PC-9 (cell line): Measurements from ENCODE around the gene FCHO2. TPM values are rescaled to one million over a fixed set of nuclear protein-coding genes. Genes with fewer than 3 reads are reported as not detected.

Experiments used
- BruUV-seq: library from RNA; stranded (reverse); fragments of 400-500 nt; replicated peaks from 2 replicates; lab custom pipeline; 2021; lab: Mats Ljungman, UMichigan
- CTCF ChIA-PET: fragments of 300-600 bp; sonication (Branson Sonifier 250); formaldehyde crosslinking; loops from one replicate; lab custom pipeline; 2022; ENCODE audit warnings: antibody characterized with exemption; lab: Charles Lee
- POLR2A ChIA-PET: fragments of 300-600 bp; sonication (Branson Sonifier 250); formaldehyde crosslinking; loops from one replicate; lab custom pipeline; 2022; ENCODE audit warnings: antibody characterized with exemption; ENCODE audit not compliant: unreplicated experiment; lab: Charles Lee
- DNase-seq, 2 experiments: peaks; one replicate each; pipeline versions ENCODE4 v3.0.0 to v3.0.0-alpha.2; 2015 to 2022; ENCODE audit warnings: mixed read lengths in 1 of 2
- H2AFZ ChIP-seq: fragments of 200-600 bp; sonication (generic); 2 replicates; pipeline ENCODE4 v1.8.1; 2017; ENCODE audit warnings: antibody characterized with exemption
- H3F3A ChIP-seq: fragments of 200-600 bp; sonication (generic); 2 replicates; pipeline ENCODE4 v1.8.1; 2017; ENCODE audit warnings: antibody characterized with exemption, mild to moderate bottlenecking, low read depth; ENCODE audit not compliant: insufficient read depth
- H3K27ac ChIP-seq: fragments of 200-600 bp; sonication (generic); 2 replicates; pipeline ENCODE4 v1.6.1; 2016; ENCODE audit warnings: mixed run types
- H3K27me3 ChIP-seq: fragments of 200-600 bp; sonication (generic); 2 replicates; pipeline ENCODE4 v1.6.1; 2016; ENCODE audit warnings: low read depth, mixed run types; ENCODE audit not compliant: insufficient read depth
- H3K36me3 ChIP-seq: fragments of 200-600 bp; sonication (generic); 2 replicates; pipeline ENCODE4 v1.6.1; 2016; ENCODE audit warnings: low read depth, mixed run types
- H3K4me1 ChIP-seq: fragments of 200-600 bp; sonication (generic); replicated peaks from 2 replicates; pipeline ENCODE4 v1.6.1; 2016; ENCODE audit warnings: mixed run types; ENCODE audit not compliant: insufficient read depth
- H3K4me2 ChIP-seq: fragments of 200-600 bp; sonication (generic); 2 replicates; pipeline ENCODE4 v1.6.1; 2017; ENCODE audit warnings: mixed run types
- H3K4me3 ChIP-seq: fragments of 200-600 bp; sonication (generic); 2 replicates; pipeline ENCODE4 v1.6.1; 2016; ENCODE audit warnings: mixed run types
- H3K79me2 ChIP-seq: fragments of 200-600 bp; sonication (generic); 2 replicates; pipeline ENCODE4 v1.6.1; 2017; ENCODE audit warnings: low read depth, mixed run types
- H3K9me2 ChIP-seq: fragments of 200-600 bp; sonication (generic); 2 replicates; pipeline ENCODE4 v1.8.1; 2017; ENCODE audit warnings: mild to moderate bottlenecking; ENCODE audit not compliant: insufficient read depth
- H3K9me3 ChIP-seq: fragments of 200-600 bp; sonication (generic); 2 replicates; pipeline ENCODE4 v1.8.1; 2016; ENCODE audit warnings: low read depth; ENCODE audit not compliant: insufficient read depth
- H4K20me1 ChIP-seq: fragments of 200-600 bp; sonication (generic); 2 replicates; pipeline ENCODE4 v1.8.1; 2017; ENCODE audit not compliant: insufficient read depth
- CTCF ChIP-seq: fragments of 200-600 bp; sonication (generic); conservative IDR thresholded peaks from 2 replicates; pipeline ENCODE4 v1.6.1; 2017; ENCODE audit warnings: mixed run types, antibody characterized with exemption, mild to moderate bottlenecking, moderate library complexity
- EZH2 ChIP-seq: fragments of 200-600 bp; sonication (generic); IDR thresholded peaks from 2 replicates; pipeline ENCODE4 v1.8.0; 2017; ENCODE audit warnings: antibody characterized with exemption, low read depth
- intact Hi-C: fragments of 100-400 bp; cut with micrococcal nuclease; formaldehyde crosslinking; loops from one replicate; pipeline ENCODE4 v1.10.0; 2022; ENCODE audit not compliant: unreplicated experiment
- total RNA-seq: library from RNA; stranded (reverse); gene quantifications from 2 replicates; pipeline ENCODE4 v1.2.3, GENCODE V29; 2021

FCHO2 gene
- total RNA-seq, 1 experiment from 2014 or later: 26.1 TPM

- CTCF ChIA-PET: interaction anchor here (0.6 kb wide), 1 partner anchor 312 kb away, joined by 3 read pairs; no protein-coding TSS in a partner anchor
- POLR2A ChIA-PET: no interaction called here
- Histone ChIP-seq H3K27me3 (no peaks in the 10 kb centered on the region), H3K4me3 (no peak overlapping the region), H4K20me1 (no peaks in the 10 kb centered on the region), H3K36me3 (0 out of 2 replicates have a peak, but pooled peaks cover 8% of the 10 kb centered on the region), H3K4me2 (no peak overlapping the region), H3K27ac (no peak overlapping the region), H3K9me2 (no peaks in the 10 kb centered on the region), H2AFZ (no peak overlapping the region), H3F3A (peaks cover 15% of the 10 kb centered on the region), H3K79me2 (peaks cover 19% of the 10 kb centered on the region), H3K9me3 (no peaks in the 10 kb centered on the region), H3K4me1 (peaks cover 22% of the 10 kb centered on the region)
- no peak for DNase-seq
- intact Hi-C loops: no loop called here
- BruUV-seq: no TSS peak
- TF ChIP-seq EZH2: no peak
- TF ChIP-seq CTCF: no peak
Observed at GRCh38 chr5:73126381-73126780, 170.5 kb downstream of the FCHO2 start.

GRCh38 chr5:73126957-73127356 is 171.1 kb downstream of the FCHO2 start:
- Histone ChIP-seq H3K4me2 (no peak overlapping the region), H4K20me1 (no peaks in the 10 kb centered on the region), H3K79me2 (peaks cover 14% of the 10 kb centered on the region), H3K9me3 (no peaks in the 10 kb centered on the region), H3K27me3 (no peaks in the 10 kb centered on the region), H3K4me3 (no peak overlapping the region), H3K9me2 (no peaks in the 10 kb centered on the region), H3K36me3 (0 out of 2 replicates have a peak, but pooled peaks cover 8% of the 10 kb centered on the region), H2AFZ (no peak overlapping the region), H3F3A (peaks cover 9% of the 10 kb centered on the region), H3K4me1 (peaks cover 17% of the 10 kb centered on the region), H3K27ac (no peak overlapping the region)
- ChIA-PET POLR2A (no interaction called here), CTCF (interaction anchor here (0.6 kb wide), 1 partner anchor 312 kb away, joined by 3 read pairs; no protein-coding TSS in a partner anchor)
- intact Hi-C loops: no loop called here
- TF ChIP-seq EZH2 (no peak), CTCF (no peak)
- DNase-seq: no peak
- BruUV-seq: no TSS peak

GRCh38 chr5:73129143-73129542 is 173.3 kb downstream of the FCHO2 start:
- no peaks in the 10 kb centered on the region for H3K79me2 ChIP-seq
- H3K4me3 ChIP-seq: no peak overlapping the region
- H3K36me3 ChIP-seq: 0 out of 2 replicates have a peak, but pooled peaks cover 3% of the 10 kb centered on the region
- no peaks in the 10 kb centered on the region for H3K27me3 ChIP-seq
- no peak overlapping the region for H3K4me2 ChIP-seq
- H4K20me1 ChIP-seq: no peaks in the 10 kb centered on the region
- TF ChIP-seq EZH2 (no peak), CTCF (no peak)
- H3F3A ChIP-seq: no peaks in the 10 kb centered on the region
- BruUV-seq: no TSS peak
- POLR2A ChIA-PET: no interaction called here
- H3K9me3 ChIP-seq: no peaks in the 10 kb centered on the region
- no peak overlapping the region for H2AFZ ChIP-seq
- H3K27ac ChIP-seq: no peak overlapping the region
- no peak for DNase-seq
- CTCF ChIA-PET: no interaction called here
- intact Hi-C loops: no loop called here
- no peaks in the 10 kb centered on the region for H3K9me2 ChIP-seq
- no peaks in the 10 kb centered on the region for H3K4me1 ChIP-seq
